ENCODE measurements around the gene SLC5A2. TPM values are rescaled to one million over a fixed set of nuclear protein-coding genes. Genes with fewer than 3 reads are reported as not detected.

Gene SLC5A2
- total RNA-seq, 1 experiment from 2014 or later = 0.11 TPM

DNA sequence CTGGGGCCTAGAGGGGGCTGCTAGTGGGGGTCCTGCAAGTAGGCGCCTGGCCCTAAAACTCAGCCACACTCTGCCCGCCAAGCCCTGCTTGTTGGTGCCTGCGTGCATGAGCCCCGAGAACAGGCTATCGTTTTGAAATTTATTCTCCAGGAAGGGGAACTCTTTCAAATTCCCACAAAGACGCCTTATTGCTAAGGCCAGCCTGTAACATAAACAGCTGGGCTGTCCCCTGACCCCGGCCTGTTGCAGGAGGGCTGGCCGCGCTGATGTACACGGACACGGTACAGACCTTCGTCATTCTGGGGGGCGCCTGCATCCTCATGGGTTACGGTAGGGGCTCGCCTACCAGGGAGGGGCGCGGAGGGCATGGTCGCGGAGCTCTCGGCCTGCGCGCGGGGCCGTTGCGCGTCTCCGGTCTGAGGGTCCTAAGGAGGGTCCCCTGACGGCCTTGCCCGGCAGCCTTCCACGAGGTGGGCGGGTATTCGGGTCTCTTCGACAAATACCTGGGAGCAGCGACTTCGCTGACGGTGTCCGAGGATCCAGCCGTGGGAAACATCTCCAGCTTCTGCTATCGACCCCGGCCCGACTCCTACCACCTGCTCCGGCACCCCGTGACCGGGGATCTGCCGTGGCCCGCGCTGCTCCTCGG is 4.3 kb downstream of the SLC5A2 start:
- POLR2A ChIA-PET (ENCODE audit: unreplicated experiment) = no interaction called here
- no peak; the same call in 1 of the 2 replicates for ATAC-seq
- Histone ChIP-seq H3K9me3 (ENCODE audit: low read length) (no peaks in the 10 kb centered on the region), H3K4me3 (ENCODE audit: low read length) (peak overlapping the region; percentile 79), H3K9me2 (replicated peaks; ENCODE audit: low read length) (no peaks in the 10 kb centered on the region), H2AFZ (ENCODE audit: low read length) (peak overlapping the region; percentile 83), H4K20me1 (ENCODE audit: low read length) (no peaks in the 10 kb centered on the region), H3K4me1 (ENCODE audit: insufficient read depth, low read length) (no peaks in the 10 kb centered on the region; the same call in 1 of the 2 replicates), H3K4me2 (ENCODE audit: low read length) (peak overlapping the region; percentile 92), H3K9ac (ENCODE audit: low read length) (peak overlapping the region; percentile 17; the same call in 1 of the 2 replicates), H3K27ac (ENCODE audit: low read length) (no peak overlapping the region), H3K79me2 (ENCODE audit: low read length) (no peaks in the 10 kb centered on the region), H3K27me3 (ENCODE audit: low read length) (no peaks in the 10 kb centered on the region), H3F3A (ENCODE audit: low read length, unreplicated experiment) (no peaks in the 10 kb centered on the region), H3K36me3 (ENCODE audit: low read depth, low read length) (no peaks in the 10 kb centered on the region)
- no peak for DNase-seq
- intact Hi-C loops (cut with micrococcal nuclease) = no loop called here
- TF ChIP-seq EZH2phosphoT487 (IDR thresholded peaks at IDR 0.05; ENCODE audit: borderline replicate concordance, low read length) (no peak), EZH2 (IDR thresholded peaks at IDR 0.05; ENCODE audit: low read length, unreplicated experiment) (no peak), CTCF (conservative IDR thresholded peaks at IDR 0.05; ENCODE audit: low read depth, low read length) (no peak)
- no TSS peak for BruUV-seq (replicated peaks)
- CTCF ChIA-PET = no interaction called here

GRCh38 chr16:31487720-31488467 is 5.0 kb downstream of the SLC5A2 start:
- H4K20me1 ChIP-seq (ENCODE audit: low read length) = no peaks in the 10 kb centered on the region
- BruUV-seq (replicated peaks) = no TSS peak
- peak overlapping the region; percentile 79 for H3K4me3 ChIP-seq (ENCODE audit: low read length)
- H3K27me3 ChIP-seq (ENCODE audit: low read length) = no peaks in the 10 kb centered on the region
- no peaks in the 10 kb centered on the region for H3K36me3 ChIP-seq (ENCODE audit: low read depth, low read length)
- peak overlapping the region; percentile 17; the same call in 1 of the 2 replicates for H3K9ac ChIP-seq (ENCODE audit: low read length)
- H3K79me2 ChIP-seq (ENCODE audit: low read length) = no peaks in the 10 kb centered on the region
- ChIA-PET POLR2A (ENCODE audit: unreplicated experiment) (no interaction called here), CTCF (no interaction called here)
- intact Hi-C loops (cut with micrococcal nuclease) = no loop called here
- peak overlapping the region; percentile 83 for H2AFZ ChIP-seq (ENCODE audit: low read length)
- H3F3A ChIP-seq (ENCODE audit: low read length, unreplicated experiment) = no peaks in the 10 kb centered on the region
- H3K4me1 ChIP-seq (ENCODE audit: insufficient read depth, low read length) = no peaks in the 10 kb centered on the region; the same call in 1 of the 2 replicates
- H3K9me2 ChIP-seq (replicated peaks; ENCODE audit: low read length) = no peaks in the 10 kb centered on the region
- TF ChIP-seq EZH2 (IDR thresholded peaks at IDR 0.05; ENCODE audit: low read length, unreplicated experiment) = no peak
- no peak for TF ChIP-seq CTCF (conservative IDR thresholded peaks at IDR 0.05; ENCODE audit: low read depth, low read length)
- TF ChIP-seq EZH2phosphoT487 (IDR thresholded peaks at IDR 0.05; ENCODE audit: borderline replicate concordance, low read length) = no peak
- DNase-seq = peak; percentile 60
- H3K27ac ChIP-seq (ENCODE audit: low read length) = no peak overlapping the region
- H3K4me2 ChIP-seq (ENCODE audit: low read length) = peak overlapping the region; percentile 92
- no peaks in the 10 kb centered on the region for H3K9me3 ChIP-seq (ENCODE audit: low read length)
- ATAC-seq = peak; percentile 88
